Activated gamma-delta T cell (primary cell): ENCODE results near the gene DCAF8.

Source experiments
- DNase-seq: peaks from one replicate; lab custom pipeline; 2025; lab: John Stamatoyannopoulos, UW

The DCAF8 gene

GRCh38 chr1:160169553-160170399, 92.6 kb downstream of the DCAF8 start:
- DNase-seq, result no peak

- no peak for DNase-seq
These were observed 93.6 kb downstream of the DCAF8 start for GRCh38 chr1:160168609-160169369.

GRCh38 chr1:160168016-160168415, 94.3 kb downstream of the DCAF8 start:
- no peak for DNase-seq

- DNase-seq, result no peak
These were observed 94.8 kb downstream of the DCAF8 start for GRCh38 chr1:160167580-160167979.

GRCh38 chr1:160167056-160167455, 95.3 kb downstream of the DCAF8 start:
- no peak for DNase-seq

- DNase-seq, result no peak
These were observed 96.0 kb downstream of the DCAF8 start for GRCh38 chr1:160166166-160166868.
